NT2/D1 (cell line): Measurements from ENCODE around the gene GPI.

Experiments used
- DNase-seq: peaks from one replicate; pipeline ENCODE4 v3.0.0-alpha.2; 2011; ENCODE audit warnings: low read depth, low spot score
- H3K27me3 ChIP-seq: 2 replicates; pipeline ENCODE4 v1.6.0; 2011; ENCODE audit warnings: mild to moderate bottlenecking; ENCODE audit not compliant: insufficient read length, insufficient read depth
- H3K36me3 ChIP-seq: 2 replicates; pipeline ENCODE4 v1.6.1; 2011; ENCODE audit warnings: mild to moderate bottlenecking, low read length, mixed read lengths; ENCODE audit not compliant: insufficient read depth, insufficient read length
- H3K4me1 ChIP-seq: 2 replicates; pipeline ENCODE4 v1.5.1; 2011; ENCODE audit not compliant: insufficient read depth, insufficient read length
- H3K4me3 ChIP-seq: 2 replicates; pipeline ENCODE4 v1.5.1; 2011; ENCODE audit warnings: low read depth; ENCODE audit not compliant: insufficient read length
- H3K9ac ChIP-seq: 2 replicates; pipeline ENCODE4 v1.6.0; 2011; ENCODE audit warnings: low read depth; ENCODE audit not compliant: insufficient read length
- H3K9me3 ChIP-seq: 2 replicates; pipeline ENCODE4 v1.5.1; 2011; ENCODE audit warnings: mild to moderate bottlenecking, low read length; ENCODE audit not compliant: insufficient read depth
- SUZ12 ChIP-seq: IDR thresholded peaks from 2 replicates; pipeline ENCODE4 v1.6.1; 2011; ENCODE audit not compliant: insufficient read length, insufficient read depth; ENCODE audit errors: extremely low read depth
- YY1 ChIP-seq: IDR thresholded peaks from 2 replicates; pipeline ENCODE4 v1.6.1; 2011; ENCODE audit not compliant: insufficient read length, insufficient read depth
- ZNF274 ChIP-seq: IDR thresholded peaks from 2 replicates; pipeline ENCODE4 v1.6.1; 2011; ENCODE audit warnings: mild to moderate bottlenecking, low read depth, low read length

GPI gene

DNA sequence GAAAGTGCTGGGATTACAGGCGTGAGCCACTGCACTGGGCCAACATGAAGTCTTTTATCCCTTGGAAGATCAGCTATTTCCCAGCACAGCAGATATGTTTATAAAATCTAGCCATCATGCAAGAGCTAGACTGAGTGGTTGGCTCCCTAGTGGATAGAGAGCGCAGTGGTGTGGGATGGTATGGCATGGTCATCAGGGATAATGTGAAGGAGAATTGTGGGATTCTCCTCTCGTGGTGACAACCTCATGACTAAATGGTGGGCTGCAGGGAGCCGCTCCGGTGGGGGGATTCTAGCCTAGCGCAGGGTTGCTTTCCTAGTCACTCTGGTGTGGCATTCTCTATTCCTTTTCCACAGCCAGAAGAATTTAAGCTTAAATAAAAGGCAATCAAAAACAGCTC, 43.3 kb upstream of the GPI start:
- Histone ChIP-seq H3K27me3 (no peaks in the 10 kb centered on the region), H3K4me3 (no peak overlapping the region), H3K4me1 (peaks cover 15% of the 10 kb centered on the region), H3K9me3 (no peaks in the 10 kb centered on the region), H3K9ac (no peak overlapping the region), H3K36me3 (peaks cover 16% of the 10 kb centered on the region)
- no peak for DNase-seq
- no peak for TF ChIP-seq ZNF274
- TF ChIP-seq YY1: no peak
- TF ChIP-seq SUZ12: no peak

DNA sequence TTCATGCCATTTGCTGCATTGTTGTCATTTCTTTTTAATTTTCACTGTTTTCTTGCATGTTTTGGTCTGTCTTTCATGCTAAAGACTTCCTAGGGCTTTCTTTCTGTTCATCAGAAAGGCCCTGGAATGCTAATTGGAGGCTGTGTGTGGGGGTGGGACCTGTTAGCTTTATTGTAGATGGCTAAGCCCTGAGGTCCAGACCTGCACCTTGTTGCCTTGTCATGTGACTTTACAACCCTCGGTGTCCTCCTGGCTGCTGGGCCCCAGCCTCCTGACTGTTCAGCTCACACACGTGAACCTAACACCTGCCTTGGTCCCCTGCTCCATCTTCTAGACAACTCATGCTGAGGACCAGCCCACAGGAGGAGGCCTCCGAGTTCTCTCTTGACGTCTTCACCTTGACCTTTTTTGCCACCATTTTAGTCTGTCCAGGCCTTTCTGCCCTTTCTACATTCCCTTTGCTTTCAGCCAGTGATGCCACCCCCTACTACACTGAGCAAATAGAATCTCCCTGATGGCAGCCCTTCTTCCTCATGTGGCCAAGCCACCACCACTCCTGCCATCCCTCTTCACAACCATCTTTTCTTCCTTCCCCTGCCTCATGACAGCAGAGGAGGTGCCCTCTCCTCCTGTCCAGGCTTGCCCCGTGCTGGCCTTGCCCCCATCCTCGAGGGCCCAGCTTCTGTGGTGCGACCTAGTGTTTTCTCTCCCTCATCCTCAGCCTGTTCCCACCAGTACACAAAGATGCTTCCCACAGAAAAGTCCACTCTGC, 41.4 kb upstream of the GPI start:
- no peaks in the 10 kb centered on the region for H3K9me3 ChIP-seq
- peak; percentile 23 for DNase-seq
- peaks cover 25% of the 10 kb centered on the region for H3K36me3 ChIP-seq
- H3K4me1 ChIP-seq: peaks cover 5% of the 10 kb centered on the region
- no peak overlapping the region for H3K4me3 ChIP-seq
- H3K9ac ChIP-seq: no peak overlapping the region
- TF ChIP-seq ZNF274 (no peak), SUZ12 (no peak), YY1 (no peak)
- H3K27me3 ChIP-seq: no peaks in the 10 kb centered on the region

DNA sequence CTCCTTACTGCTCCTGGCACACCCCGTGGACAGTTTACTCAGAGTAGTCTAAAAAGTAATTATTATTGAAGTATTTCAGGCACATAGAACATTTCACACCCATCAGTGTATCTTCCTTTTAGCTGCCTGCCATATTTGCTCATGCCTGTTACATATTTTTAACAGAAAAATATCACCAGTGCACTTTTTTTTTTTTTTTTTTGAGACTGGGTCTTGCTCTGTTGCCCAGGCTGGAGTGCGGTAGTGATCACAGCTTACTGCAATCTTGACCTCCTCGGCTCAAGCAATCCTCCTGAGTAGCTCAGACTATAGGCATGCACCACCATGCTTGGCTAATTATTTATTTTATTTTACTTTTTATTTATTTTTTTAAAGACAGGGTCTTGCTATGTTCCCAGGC, 40.7 kb upstream of the GPI start:
- Histone ChIP-seq H3K36me3 (peaks cover 29% of the 10 kb centered on the region), H3K4me1 (peaks cover 5% of the 10 kb centered on the region), H3K27me3 (no peaks in the 10 kb centered on the region), H3K4me3 (no peak overlapping the region), H3K9ac (no peak overlapping the region), H3K9me3 (no peaks in the 10 kb centered on the region)
- TF ChIP-seq SUZ12 (no peak), ZNF274 (no peak), YY1 (no peak)
- no peak for DNase-seq

DNA sequence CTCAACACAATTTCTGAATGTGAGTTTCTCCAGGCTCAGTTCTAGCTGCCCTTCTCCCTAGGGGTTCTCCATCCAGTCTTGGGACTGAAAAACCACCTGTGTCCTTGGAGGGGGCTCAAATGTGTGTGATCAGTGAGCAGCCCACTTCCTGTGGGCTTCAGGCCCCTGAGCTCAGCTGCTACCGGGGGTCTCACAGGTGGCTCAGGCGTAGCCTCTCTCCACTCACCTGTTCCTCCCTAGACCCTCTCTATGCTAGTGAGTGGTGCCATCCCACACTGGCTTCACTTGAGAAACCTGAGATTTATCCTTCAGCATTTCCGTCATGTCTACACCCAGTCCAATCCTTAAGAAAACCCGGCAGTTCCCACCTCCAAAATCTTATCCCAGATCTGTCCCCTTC, 39.8 kb upstream of the GPI start:
- no peak for TF ChIP-seq SUZ12
- no peak for TF ChIP-seq YY1
- TF ChIP-seq ZNF274: no peak
- H3K4me1 ChIP-seq: peaks cover 5% of the 10 kb centered on the region
- no peak overlapping the region for H3K9ac ChIP-seq

DNA sequence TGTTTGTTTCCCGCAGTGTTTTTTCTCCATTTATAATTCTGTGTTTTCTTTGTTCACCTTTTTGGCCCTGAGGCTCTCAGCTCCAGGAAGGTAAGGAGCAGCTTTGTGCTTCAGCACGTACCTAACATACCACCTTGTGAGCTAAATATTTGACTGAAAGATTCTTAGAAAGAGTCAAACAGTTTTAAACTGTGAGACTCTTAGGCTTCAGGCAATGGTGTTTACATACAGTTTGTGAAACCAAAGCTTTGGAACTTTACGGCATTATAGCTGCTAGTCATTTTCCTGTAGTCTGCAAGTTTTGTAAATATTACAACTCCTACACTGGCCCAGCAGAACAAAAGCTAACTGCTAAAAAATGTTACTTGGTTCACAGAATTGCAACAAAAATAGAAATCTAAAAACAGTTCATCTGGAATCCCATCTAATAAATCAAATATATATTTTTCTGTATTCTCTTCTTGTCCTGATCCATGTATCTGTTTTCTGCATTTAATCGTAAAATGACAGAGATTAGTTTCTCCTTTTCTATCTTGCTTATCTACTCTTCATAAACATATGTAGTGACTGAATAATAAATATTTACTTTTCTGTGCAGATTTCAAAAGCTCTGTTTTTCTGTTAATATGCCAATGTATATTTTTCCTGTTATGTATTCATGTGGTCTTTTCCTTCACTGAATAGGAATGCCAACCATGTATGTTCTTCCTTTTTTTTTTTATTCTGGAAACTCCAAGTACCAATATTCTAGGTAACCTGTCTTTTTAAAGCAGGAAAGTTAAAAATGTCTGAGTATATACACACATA, 38.8 kb upstream of the GPI start:
- no peak for DNase-seq
- no peaks in the 10 kb centered on the region for H3K9me3 ChIP-seq
- peaks cover 35% of the 10 kb centered on the region for H3K36me3 ChIP-seq
- no peak overlapping the region for H3K4me3 ChIP-seq
- no peaks in the 10 kb centered on the region for H3K27me3 ChIP-seq
- no peak overlapping the region for H3K9ac ChIP-seq
- no peak for TF ChIP-seq YY1
- H3K4me1 ChIP-seq: peaks cover 5% of the 10 kb centered on the region

More for the DNA sequence above, 39.8 kb upstream of the GPI start:
- Histone ChIP-seq H3K36me3 (peaks cover 32% of the 10 kb centered on the region), H3K4me3 (no peak overlapping the region), H3K27me3 (no peaks in the 10 kb centered on the region), H3K9me3 (no peaks in the 10 kb centered on the region)
- DNase-seq: no peak

DNA sequence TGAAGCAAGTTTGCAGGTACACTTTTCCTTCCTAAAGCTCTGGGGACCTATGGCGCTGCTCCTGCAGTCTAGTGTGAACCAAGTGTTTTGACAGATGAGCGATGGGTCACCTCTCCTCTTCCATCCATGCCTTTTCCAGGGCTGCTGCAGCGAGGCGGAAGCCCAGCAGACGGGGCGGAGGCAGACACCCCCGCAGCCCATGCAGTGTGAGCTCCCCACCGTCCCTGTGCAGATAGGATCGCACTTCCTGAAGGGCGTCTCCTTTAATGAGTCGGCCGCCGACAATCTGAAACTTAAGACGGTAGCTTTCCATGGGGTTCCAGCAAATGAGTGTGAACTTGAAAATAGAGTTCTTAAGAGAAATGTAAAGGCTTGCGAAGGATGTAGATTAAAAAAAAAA, 37.1 kb upstream of the GPI start:
- peaks cover 31% of the 10 kb centered on the region for H3K36me3 ChIP-seq
- H3K4me1 ChIP-seq: peaks cover 5% of the 10 kb centered on the region
- H3K4me3 ChIP-seq: no peak overlapping the region
- H3K9ac ChIP-seq: no peak overlapping the region
- DNase-seq: no peak
- H3K27me3 ChIP-seq: no peaks in the 10 kb centered on the region
- TF ChIP-seq YY1 (no peak), ZNF274 (no peak), SUZ12 (no peak)
- no peaks in the 10 kb centered on the region for H3K9me3 ChIP-seq

DNA sequence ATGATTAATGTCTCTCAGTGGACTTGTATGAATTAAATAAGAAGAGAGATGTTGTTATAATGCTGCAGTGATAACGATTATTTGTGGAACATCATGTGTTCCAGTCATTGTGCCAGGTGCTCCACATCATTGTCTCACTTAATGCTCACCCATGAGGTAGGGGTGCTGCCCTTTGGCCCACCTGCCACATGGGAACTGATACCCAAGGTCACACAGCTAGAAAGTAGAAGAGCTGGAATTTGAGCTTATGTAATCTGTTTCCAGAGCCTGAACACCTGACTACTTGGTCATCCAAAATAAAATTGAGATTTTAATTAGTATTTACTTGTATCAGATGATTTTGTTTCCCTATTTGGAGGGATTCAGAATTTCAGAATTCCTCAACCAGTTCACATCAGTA, 36.0 kb upstream of the GPI start:
- TF ChIP-seq SUZ12 (no peak), ZNF274 (no peak), YY1 (no peak)

More for the DNA sequence above, 36.0 kb upstream of the GPI start:
- Histone ChIP-seq H3K27me3 (no peaks in the 10 kb centered on the region), H3K4me1 (peaks cover under 1% of the 10 kb centered on the region), H3K4me3 (no peak overlapping the region), H3K9me3 (no peaks in the 10 kb centered on the region), H3K9ac (no peak overlapping the region), H3K36me3 (peaks cover 33% of the 10 kb centered on the region)
- DNase-seq: no peak
